Motor neuron (in vitro differentiated cells): ENCODE data around the gene B4GALNT3. TPM values are rescaled to one million over a fixed set of nuclear protein-coding genes. Genes with fewer than 3 reads are reported as not detected.

Experiments
- ATAC-seq, 8 experiments: fragments of 200-7000 bp; cut with Tn5 transposase; replicated peaks in 6 of 8; 2 replicates each; pipeline ENCODE4 v1.8.0; 2021; ENCODE audit warnings: mild to moderate bottlenecking in 8 of 8, moderate library complexity in 8 of 8
- H3K27ac ChIP-seq, 2 donors: fragments of 250-450 bp; sonication (Bioruptor Pico); 2 replicates each; pipeline ENCODE4 v1.9.0; 2021; ENCODE audit warnings: antibody characterized with exemption in 2 of 2, mild to moderate bottlenecking in 2 of 2, moderate library complexity in 1 of 2
- H3K4me1 ChIP-seq, 2 donors: fragments of 250-450 bp; sonication (Bioruptor Pico); replicated peaks in 1 of 2; 2 replicates each; pipeline ENCODE4 v1.6.1; 2021; ENCODE audit warnings: antibody characterized with exemption in 2 of 2, mild to moderate bottlenecking in 2 of 2, moderate library complexity in 1 of 2
- H3K4me3 ChIP-seq, 5 donors: fragments of 250-450 bp; sonication (Bioruptor Pico); 2 replicates each; pipeline ENCODE4 v1.9.0; 2021; ENCODE audit warnings: antibody characterized with exemption in 5 of 5, mild to moderate bottlenecking in 5 of 5, moderate library complexity in 4 of 5
- WGBS, 10 experiments: fragments of 450-650 bp; shearing (Covaris generic); methylation state at CpG; one replicate each; pipeline ENCODE4 v1.0.0; 2022; 5-methylcytosine and 5-hydroxymethylcytosine counted together
- in situ Hi-C, 9 experiments: fragments of 400-800 bp; cut with MboI; loops; one replicate each; pipeline ENCODE4 v1.15.0; 2021; ENCODE audit warnings: low sequenced_read_pairs in 9 of 9, low pct_unique_long_range_greater_than_20kb in 2 of 9; ENCODE audit not compliant: unreplicated experiment in 9 of 9
- total RNA-seq, 8 experiments: library from RNA; unstranded; fragments of 300-600 nt; gene quantifications; 2 replicates each; pipeline versions ENCODE4 v1.2.3 to v1.2.4, GENCODE V29; 2022

Gene B4GALNT3
- total RNA-seq, 8 experiments from 2014 or later = 0.35 to 5.1 (median 1.1) TPM

- Histone ChIP-seq H3K4me3 (no peak overlapping the region), H3K4me1 (peaks cover 13 to 15% of the 10 kb centered on the region in 2 donors), H3K27ac (no peak overlapping the region)
- ATAC-seq = no peak
- WGBS, 10 experiments = 55 to 100% (median 88%) methylated on average over 1 to 3 of the region's 4 CpGs; no CpG with 5 or more reads in 2 of the 10 experiments
- in situ Hi-C loops = loop anchor here in 2 of 9 experiments (5.0 to 10.0 kb wide), 2 partner anchors 85 to 93 kb away; no protein-coding TSS in a partner anchor
Observed at GRCh38 chr12:537772-538171, 78.0 kb downstream of the B4GALNT3 start.

DNA sequence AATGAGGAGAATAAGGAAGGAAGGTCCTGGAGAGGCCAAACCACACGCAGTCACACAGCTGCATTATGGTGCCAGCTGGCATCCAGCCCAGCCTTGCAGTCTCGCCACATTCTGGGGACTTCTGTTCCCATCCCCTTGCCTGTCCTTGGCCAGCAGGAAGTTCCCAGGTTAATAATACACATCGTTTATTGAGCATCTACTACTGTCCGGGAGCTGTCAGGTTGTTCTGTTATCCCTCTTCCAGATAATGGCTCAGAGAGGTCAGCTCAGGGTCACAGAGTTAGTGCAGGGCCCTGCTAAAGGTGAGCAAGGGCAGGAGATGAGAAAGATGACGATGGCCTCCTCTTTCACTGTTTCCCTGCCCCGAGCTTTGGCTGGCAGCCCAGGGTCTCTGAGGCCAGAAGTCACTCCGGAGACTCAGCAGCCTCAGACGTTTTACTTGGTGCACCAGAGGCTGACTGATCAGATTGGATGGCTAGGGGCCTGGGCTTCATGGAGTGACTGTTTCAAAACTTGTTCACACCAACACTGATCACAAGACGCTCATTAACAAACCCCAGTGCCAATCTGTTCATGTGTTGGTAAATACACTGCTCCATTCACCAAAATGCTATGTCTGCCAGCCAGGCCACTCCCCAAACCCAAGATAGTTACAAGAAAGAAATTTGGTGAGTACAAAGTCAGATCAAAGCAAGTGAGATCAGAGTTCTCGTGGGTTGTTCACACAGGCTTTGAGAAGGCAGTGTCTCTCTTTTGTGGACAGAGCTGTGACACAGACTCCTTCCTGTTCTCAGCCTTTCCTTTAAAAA is 79.2 kb downstream of the B4GALNT3 start:
- Histone ChIP-seq H3K27ac (no peak overlapping the region), H3K4me3 (no peak overlapping the region), H3K4me1 (peaks cover 16 to 19% of the 10 kb centered on the region in 2 donors)
- in situ Hi-C loops = loop anchor here in 2 of 9 experiments (5.0 to 10.0 kb wide), 2 partner anchors 87 to 94 kb away; no protein-coding TSS in a partner anchor
- ATAC-seq = peak in 2 of 8 experiments; percentile 27 to 44
- 17 to 100% (median 82%) methylated on average over 1 to 7 of the region's 10 CpGs; no CpG with 5 or more reads in 2 of the 10 experiments for WGBS, 10 experiments

DNA sequence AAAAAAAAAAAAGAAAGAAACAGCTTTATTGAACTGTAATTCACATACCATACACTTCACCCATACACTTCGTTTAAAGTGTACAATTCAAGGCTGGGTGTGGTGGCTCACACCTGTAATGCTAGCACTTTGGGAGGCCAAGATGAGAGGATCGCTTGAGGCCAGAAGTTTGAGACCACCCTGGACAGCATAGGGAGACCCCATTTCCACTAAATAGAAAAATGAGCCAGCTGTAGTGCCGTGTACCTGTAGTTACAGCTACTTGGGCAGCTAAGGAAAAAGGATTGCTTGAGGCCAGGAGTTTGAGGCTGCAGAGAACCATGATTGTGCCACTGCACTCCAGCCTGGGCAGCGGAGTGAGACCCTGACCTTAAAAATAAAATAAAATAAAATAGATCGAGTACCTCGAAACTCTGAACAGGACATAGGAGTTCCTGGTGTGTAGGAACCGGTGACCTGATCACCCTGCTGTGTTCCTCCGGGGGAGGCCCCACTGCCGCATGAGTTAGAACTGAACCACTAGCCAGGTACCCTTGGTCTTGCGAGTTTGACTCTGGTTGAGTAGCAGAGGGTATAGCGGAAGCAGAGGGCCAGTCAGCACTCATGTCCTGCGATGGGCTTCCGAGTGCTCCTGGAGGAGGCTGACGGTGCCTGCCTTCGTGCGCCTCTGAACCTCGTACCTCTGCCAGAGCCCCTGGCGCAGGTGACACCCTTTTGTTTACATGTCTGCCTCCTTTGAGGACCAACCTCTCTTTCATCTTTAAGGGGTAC is 80.0 kb downstream of the B4GALNT3 start:
- no peak for ATAC-seq
- no peak overlapping the region for H3K27ac ChIP-seq
- no peak overlapping the region for H3K4me3 ChIP-seq
- in situ Hi-C loops = loop anchor here in 3 of 9 experiments (5.0 to 10.0 kb wide), 2 partner anchors 87 to 95 kb away; no protein-coding TSS in a partner anchor
- H3K4me1 ChIP-seq = peaks cover 16 to 19% of the 10 kb centered on the region in 2 donors
- 50 to 100% (median 88%) methylated on average over 1 to 9 of the region's 18 CpGs; no CpG with 5 or more reads in 1 of the 10 experiments for WGBS, 10 experiments

DNA sequence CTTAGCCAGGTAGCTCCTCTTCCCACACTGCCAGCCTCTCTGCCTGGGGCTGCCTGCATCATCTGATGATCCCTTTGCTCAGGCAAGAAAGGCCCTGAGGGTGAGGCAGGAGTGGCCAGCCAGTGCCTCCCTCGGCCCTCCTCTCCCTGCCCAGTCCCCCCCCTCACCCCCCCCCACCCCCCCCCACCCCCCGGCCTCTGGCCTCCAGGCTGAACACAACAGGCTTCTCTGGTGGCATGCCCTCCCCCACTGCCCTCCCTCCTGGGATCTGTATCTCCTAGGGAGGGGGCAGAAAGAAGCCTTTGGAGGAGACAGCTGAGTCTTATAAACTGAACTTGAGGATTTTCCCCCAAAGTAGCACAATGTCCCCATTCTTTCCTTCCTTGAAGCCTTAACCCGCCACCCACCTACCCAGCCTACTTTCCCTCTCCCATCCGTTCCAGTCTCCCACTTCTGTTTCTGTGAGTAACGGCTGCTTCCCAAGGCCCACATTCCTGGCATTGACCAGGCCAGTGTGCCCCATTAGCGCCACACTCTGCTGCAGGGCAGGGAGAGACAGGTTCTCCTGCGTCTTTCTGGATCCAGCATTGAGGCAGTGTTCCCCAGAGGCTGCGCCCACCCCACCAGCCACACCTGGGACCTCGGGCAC is 82.1 kb downstream of the B4GALNT3 start:
- H3K4me1 ChIP-seq = peaks cover 16 to 19% of the 10 kb centered on the region in 2 donors
- no peak overlapping the region for H3K4me3 ChIP-seq
- WGBS, 10 experiments = 60 to 80% methylated on average over 1 to 2 of the region's 9 CpGs; no CpG with 5 or more reads in 8 of the 10 experiments
- in situ Hi-C loops = loop anchor here in 1 of 9 experiments (10.0 kb wide), 1 partner anchor 97 kb away; no protein-coding TSS in a partner anchor
- ATAC-seq = peak; percentile 47 to 65 (median 50)
- H3K27ac ChIP-seq = peak overlapping the region in 1 of 2 donors; percentile 47

- ATAC-seq = peak in 5 of 8 experiments; percentile 54 to 72 (median 63)
- Histone ChIP-seq H3K4me3 (no peak overlapping the region), H3K27ac (peak overlapping the region in 1 of 2 donors; percentile 47), H3K4me1 (peaks cover 16 to 19% of the 10 kb centered on the region in 2 donors)
- WGBS, 10 experiments = 15 to 61% (median 30%) methylated on average over 1 to 4 of the region's 8 CpGs; no CpG with 5 or more reads in 5 of the 10 experiments
- in situ Hi-C loops = loop anchor here in 1 of 9 experiments (10.0 kb wide), 1 partner anchor 98 kb away; no protein-coding TSS in a partner anchor
Observed at GRCh38 chr12:542395-543113, 82.8 kb downstream of the B4GALNT3 start.

DNA sequence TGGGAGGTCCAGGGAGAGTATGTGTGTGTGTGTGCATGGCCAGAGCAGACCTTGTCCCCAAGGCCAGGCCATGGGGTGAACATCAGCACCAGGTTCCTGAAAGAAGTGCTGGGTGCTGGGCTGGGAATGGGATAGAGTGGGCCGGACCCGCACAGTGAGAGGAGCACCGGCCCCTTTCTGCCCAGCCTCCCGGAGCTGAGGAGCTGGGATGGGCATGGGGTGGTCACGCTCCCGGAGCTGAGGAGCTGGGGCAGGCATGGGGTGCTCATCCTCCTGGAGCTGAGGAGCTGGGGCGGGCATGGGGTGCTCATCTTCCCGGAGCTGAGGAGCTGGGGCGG is 83.3 kb downstream of the B4GALNT3 start:
- WGBS, 10 experiments = no CpG with 5 or more reads among the region's 9 CpGs
- no peak for ATAC-seq
- Histone ChIP-seq H3K4me1 (peaks cover 16 to 19% of the 10 kb centered on the region in 2 donors), H3K27ac (no peak overlapping the region), H3K4me3 (no peak overlapping the region)
- in situ Hi-C loops = loop anchor here in 1 of 9 experiments (10.0 kb wide), 1 partner anchor 98 kb away; no protein-coding TSS in a partner anchor

DNA sequence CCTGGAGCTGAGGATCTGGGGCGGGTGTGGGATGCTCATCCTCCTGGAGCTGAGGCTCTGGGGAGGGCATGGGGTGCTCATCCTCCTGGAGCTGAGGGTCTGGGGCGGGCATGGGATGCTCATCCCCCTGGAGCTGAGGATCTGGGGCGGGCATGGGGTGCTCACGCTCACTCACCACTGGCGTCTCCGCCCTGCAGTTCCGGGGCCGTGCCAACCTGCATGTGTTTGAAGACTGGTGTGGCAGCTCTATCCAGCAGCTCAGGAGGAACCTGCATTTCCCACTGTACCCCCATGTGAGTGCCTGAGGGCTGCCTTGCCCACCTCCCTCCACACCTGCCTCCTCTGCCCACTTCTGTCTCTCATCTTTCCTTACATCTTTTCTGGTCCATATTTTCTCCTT is 84.4 kb downstream of the B4GALNT3 start:
- Histone ChIP-seq H3K4me3 (no peak overlapping the region), H3K27ac (no peak overlapping the region), H3K4me1 (peaks cover 16 to 19% of the 10 kb centered on the region in 2 donors)
- in situ Hi-C loops = loop anchor here in 1 of 9 experiments (10.0 kb wide), 1 partner anchor 99 kb away; no protein-coding TSS in a partner anchor
- ATAC-seq = no peak
- no CpG with 5 or more reads among the region's 8 CpGs for WGBS, 10 experiments

- no peak for ATAC-seq
- Histone ChIP-seq H3K4me1 (peaks cover 16 to 19% of the 10 kb centered on the region in 2 donors), H3K4me3 (no peak overlapping the region), H3K27ac (no peak overlapping the region)
- WGBS, 10 experiments = 20 to 88% (median 67%) methylated on average over 1 to 6 of the region's 9 CpGs; no CpG with 5 or more reads in 3 of the 10 experiments
- in situ Hi-C loops = loop anchor here in 1 of 9 experiments (10.0 kb wide), 1 partner anchor 100 kb away; no protein-coding TSS in a partner anchor
Observed at GRCh38 chr12:544941-545635, 85.3 kb downstream of the B4GALNT3 start.

DNA sequence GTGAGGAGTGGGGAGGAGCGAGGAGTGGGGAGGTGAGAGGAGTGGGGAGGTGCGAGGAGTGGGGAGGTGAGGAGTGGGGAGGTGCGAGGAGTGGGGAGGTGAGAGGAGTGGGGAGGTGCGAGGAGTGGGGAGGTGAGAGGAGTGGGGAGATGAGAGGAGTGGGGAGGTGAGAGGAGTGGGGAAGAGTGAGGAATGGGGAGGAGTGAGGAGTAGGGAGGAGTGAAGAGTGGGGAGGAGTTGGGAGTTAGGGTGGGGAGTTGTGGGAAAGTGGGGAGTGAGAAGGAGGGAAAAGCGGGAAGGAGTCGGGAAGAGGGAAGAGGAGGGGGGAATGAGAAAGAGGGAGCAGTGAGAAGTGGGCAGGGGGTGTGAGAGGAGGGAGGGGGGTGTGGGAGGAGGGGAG is 86.1 kb downstream of the B4GALNT3 start:
- H3K27ac ChIP-seq = no peak overlapping the region
- H3K4me1 ChIP-seq = peaks cover 16 to 19% of the 10 kb centered on the region in 2 donors
- no peak for ATAC-seq
- no peak overlapping the region for H3K4me3 ChIP-seq
- in situ Hi-C loops = loop anchor here in 1 of 9 experiments (10.0 kb wide), 1 partner anchor 101 kb away; no protein-coding TSS in a partner anchor
- WGBS, 10 experiments = no CpG with 5 or more reads among the region's 6 CpGs

DNA sequence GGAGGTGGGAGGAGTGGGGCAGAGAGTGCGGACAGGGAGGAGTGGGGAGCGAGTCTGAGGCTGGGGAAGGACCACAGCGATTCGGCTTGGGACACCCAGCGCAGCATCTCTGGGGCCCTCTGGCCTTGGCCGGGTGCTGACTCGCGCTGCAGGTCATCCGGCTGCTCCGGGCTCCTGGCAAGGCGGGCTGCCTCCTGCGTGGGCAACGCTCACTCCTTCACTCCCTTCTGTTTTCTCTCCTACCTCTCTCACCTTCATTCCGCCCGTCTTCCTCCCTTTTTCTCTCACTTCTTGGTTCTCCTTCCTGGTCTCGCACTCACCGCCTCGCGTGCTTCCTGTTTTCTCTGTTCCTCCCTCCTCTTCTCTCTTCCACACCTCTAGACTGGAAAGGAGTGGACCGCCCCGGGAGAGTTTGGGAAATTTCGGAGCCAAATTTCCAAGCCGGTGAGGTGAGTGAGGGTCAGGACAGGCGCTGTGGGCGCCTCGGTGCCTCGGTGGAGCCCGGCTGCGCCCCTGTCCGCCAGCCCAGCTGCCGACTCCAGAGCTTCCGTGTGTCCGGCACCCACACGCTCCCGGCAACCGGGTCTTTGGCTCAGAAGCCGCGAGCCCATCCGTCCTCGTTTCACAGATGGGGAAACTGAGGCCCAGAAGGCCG is 86.7 kb downstream of the B4GALNT3 start:
- 1 to 97% (median 60%) methylated on average over 6 to 11 of the region's 41 CpGs; no CpG with 5 or more reads in 3 of the 10 experiments for WGBS, 10 experiments
- ATAC-seq = peak in 1 of 8 experiments; percentile 16
- in situ Hi-C loops = loop anchor here in 1 of 9 experiments (10.0 kb wide), 1 partner anchor 102 kb away; no protein-coding TSS in a partner anchor
- Histone ChIP-seq H3K27ac (no peak overlapping the region), H3K4me3 (peak overlapping the region in 2 of 5 donors; percentile 11 to 24), H3K4me1 (peaks cover 14 to 16% of the 10 kb centered on the region in 2 donors)
